ENCODE results near the gene LSM4.
"Not testable (repeated sequence)": the region's sequence is repeated elsewhere in the genome, so short reads cannot be mapped to it uniquely, and the experiment has no call there.

DNA sequence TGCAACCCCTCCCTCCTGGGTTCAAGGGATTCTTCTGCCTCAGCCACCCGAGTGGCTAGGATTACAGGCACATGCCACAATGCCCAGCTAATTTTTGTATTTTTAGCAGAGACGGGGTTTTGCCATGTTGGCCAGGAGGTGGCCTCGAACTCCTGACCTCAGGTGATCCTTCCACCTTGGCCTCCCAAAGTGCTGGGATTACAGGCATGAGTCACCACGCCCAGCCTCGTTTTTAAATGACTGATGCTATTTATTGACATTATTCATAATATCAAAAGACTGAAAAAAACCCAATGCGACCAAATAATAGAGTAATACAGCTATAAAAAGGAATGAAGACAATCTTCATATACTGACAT, 1.5 kb upstream of the LSM4 start:
- TF ChIP-seq, protein P1, sequence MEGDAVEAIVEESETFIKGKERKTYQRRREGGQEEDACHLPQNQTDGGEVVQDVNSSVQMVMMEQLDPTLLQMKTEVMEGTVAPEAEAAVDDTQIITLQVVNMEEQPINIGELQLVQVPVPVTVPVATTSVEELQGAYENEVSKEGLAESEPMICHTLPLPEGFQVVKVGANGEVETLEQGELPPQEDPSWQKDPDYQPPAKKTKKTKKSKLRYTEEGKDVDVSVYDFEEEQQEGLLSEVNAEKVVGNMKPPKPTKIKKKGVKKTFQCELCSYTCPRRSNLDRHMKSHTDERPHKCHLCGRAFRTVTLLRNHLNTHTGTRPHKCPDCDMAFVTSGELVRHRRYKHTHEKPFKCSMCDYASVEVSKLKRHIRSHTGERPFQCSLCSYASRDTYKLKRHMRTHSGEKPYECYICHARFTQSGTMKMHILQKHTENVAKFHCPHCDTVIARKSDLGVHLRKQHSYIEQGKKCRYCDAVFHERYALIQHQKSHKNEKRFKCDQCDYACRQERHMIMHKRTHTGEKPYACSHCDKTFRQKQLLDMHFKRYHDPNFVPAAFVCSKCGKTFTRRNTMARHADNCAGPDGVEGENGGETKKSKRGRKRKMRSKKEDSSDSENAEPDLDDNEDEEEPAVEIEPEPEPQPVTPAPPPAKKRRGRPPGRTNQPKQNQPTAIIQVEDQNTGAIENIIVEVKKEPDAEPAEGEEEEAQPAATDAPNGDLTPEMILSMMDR (conservative IDR thresholded peaks at IDR 0.05 in 1 of 2, IDR thresholded peaks at IDR 0.05 in 1 of 2; ENCODE audit: extremely low read depth in 1 of 2, insufficient read depth in 1 of 2, low read depth in 1 of 2, low read length in 2 of 2) = not testable (repeated sequence)
- TF ChIP-seq EZH2 (IDR thresholded peaks at IDR 0.05; ENCODE audit: borderline replicate concordance, low read length) = not testable (repeated sequence)

All from mammary epithelial cell (primary cell).